GM12873 (cell line): ENCODE results near the gene C14orf180.

ENCODE experiments used
- TF ChIP-seq, protein P1 (sequence below): IDR thresholded peaks from 2 replicates; pipeline ENCODE4 v1.5.1; 2012; ENCODE audit warnings: low read depth, mild to moderate bottlenecking, moderate library complexity, low read length, control low read depth; ENCODE audit not compliant: insufficient read depth; ENCODE audit errors: missing control alignments

Gene C14orf180

DNA sequence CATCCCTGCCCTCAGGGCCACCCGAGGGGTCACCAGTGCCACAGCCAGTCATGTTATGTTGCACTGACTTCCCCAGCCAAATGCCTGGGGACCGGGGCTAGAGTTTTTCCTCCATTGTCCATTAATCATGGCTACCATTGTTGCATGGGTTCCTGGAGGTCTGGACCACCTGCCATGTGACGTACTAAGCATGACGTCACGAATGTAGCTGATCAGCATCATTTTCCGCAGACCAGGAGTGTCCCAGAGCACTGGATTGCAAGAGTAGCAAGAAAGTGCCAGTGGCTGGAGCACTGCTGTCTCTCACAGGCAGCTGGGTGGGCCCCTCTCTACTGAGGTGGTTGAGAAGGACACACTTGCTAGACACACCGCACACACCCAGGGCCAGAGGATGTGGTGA is 6.9 kb upstream of the C14orf180 start:
- TF ChIP-seq, protein P1, sequence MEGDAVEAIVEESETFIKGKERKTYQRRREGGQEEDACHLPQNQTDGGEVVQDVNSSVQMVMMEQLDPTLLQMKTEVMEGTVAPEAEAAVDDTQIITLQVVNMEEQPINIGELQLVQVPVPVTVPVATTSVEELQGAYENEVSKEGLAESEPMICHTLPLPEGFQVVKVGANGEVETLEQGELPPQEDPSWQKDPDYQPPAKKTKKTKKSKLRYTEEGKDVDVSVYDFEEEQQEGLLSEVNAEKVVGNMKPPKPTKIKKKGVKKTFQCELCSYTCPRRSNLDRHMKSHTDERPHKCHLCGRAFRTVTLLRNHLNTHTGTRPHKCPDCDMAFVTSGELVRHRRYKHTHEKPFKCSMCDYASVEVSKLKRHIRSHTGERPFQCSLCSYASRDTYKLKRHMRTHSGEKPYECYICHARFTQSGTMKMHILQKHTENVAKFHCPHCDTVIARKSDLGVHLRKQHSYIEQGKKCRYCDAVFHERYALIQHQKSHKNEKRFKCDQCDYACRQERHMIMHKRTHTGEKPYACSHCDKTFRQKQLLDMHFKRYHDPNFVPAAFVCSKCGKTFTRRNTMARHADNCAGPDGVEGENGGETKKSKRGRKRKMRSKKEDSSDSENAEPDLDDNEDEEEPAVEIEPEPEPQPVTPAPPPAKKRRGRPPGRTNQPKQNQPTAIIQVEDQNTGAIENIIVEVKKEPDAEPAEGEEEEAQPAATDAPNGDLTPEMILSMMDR = no peak

DNA sequence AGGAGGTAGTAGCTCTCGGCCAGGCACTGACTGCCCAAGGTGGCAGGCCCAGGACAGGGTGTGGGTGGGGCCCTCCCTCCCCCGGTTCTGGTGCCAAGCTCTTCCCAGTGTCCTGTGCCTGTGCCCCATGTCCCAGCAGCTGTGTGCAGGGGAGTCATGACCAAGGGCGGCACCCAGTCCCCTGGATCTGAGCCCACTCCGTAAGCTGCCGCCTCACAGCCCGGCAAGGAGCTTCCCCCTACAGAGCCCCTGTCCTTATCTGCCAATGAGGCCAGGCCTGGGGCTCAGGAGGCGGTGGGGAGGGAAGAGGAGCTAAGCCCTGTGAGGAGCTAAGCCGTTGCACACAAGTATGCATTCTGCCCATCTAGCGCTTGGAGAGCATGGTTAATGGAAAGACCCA is 5.6 kb upstream of the C14orf180 start:
- TF ChIP-seq, protein P1 = no peak

DNA sequence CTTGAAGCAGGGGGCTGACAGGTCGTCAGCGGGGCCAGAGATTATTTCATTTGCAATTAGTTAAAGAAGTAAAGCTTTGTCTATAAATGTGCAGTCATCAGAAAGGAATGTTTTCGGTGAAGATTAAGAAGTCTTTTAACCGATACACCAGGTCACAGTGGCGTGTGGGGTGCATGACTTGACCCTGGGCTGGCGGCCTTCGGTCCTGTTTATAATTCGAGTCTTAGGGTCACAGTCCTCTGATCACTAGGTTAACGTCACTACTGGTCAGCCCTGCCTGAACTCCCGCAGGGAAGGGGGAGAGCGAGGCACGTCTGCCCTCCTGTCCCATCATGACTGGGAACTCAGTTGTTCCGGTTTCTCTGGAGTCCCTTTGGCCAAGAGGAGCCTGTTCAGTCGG is 5.0 kb upstream of the C14orf180 start:
- TF ChIP-seq, protein P1 = no peak

DNA sequence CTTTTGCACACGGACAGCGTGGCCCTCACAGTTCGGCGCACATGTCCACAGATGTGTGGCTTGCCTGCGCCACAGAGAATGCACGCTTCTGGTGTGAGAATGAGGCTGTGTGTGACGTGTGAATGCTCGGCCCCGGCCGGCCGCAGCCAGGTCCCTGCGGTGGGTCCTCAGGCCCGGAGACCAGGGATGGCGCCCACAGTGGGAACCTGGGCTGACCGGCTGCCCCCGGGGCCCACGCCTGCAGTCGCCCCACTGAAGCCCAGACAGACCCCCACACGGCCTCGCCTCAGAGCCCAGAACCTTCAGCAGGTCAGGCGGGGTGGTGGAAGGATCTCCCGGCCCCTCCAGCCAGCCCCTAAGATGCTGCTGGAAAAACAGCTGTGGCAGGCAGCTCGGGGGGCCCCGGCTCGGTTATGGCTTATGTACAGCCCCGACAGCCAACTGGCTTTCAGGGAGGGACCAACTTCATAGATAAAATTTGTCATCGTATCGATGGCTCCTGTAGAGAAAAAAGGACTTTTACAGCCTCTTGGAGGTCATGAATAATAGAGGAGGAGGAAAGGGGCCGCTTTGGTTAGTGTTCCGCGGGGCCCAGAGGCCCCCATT is 4.5 kb upstream of the C14orf180 start:
- TF ChIP-seq, protein P1 = no peak

DNA sequence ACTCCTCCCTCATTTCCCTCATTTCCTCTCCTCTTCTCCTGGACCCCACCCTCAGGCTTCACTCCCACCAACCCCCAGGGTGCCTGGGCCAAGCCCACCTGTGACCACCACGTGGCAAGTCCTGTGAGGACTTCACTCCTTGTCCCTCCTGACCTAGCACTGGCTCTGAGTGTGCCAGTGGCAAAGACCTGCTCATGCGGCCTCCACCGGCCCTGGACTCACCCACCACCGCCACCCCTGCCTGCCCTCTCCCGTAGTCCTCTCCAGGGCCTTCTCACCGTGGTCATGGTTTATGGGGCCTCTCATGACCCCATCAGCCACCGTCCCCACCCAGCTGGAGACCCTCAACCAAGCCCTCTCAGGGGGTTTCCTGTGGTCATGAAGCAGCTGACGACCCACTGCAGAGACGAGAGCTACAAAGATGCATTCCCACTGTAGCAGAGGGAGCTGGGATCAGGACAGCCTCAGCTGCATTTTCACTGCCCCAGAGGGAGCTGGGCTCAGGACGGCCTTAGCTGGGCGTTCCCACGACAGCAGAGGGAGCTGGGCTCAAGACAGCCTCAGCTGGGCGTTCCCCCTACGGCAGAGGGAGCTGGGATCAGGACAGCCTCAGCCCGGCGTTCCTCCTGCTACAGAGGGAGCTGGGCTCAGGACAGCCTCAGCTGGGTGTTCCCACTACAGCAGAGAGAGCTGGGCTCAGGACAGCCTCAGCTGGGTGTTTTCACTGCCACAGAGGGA is 3.2 kb upstream of the C14orf180 start:
- TF ChIP-seq, protein P1 = no peak

DNA sequence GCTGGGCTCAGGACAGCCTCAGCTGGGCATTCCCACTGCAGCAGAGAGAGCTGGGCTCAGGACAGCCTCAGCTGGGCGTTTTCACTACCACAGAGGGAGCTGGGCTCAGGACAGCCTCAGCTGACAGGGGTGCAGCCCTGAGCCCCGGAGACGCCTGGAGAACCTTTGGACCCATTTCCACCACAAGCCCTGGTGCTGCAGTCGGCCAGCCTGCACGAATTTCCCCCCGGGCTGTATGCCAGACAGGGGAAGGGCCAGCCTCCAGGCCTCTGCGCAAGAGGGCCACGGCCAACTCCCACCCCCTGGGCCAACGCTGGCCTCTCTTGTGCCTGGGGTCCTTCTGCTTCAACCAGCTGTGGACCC is 2.6 kb upstream of the C14orf180 start:
- TF ChIP-seq, protein P1 = no peak

DNA sequence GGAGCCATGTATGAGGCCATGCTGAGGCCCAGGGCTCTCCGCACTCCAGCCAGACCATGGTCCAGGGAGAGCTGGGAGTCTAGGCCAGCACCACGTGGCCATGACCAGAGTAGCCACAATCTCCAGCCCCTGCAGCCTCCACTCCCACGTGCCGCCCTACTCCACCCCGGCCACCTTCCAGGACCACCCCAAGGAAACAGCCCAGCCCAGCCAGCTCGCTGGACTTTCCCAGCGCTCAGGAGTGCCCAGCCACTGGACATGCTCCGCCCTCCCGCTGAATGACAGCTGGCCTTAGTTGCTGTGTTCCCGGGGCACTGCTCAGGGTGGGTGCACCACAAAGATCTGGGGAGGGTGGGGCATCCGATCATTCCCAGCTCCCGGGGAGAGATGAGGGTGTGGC is 2.1 kb upstream of the C14orf180 start:
- TF ChIP-seq, protein P1 = no peak
